ENCODE measurements around the gene ILDR2. TPM values are rescaled to one million over a fixed set of nuclear protein-coding genes. Genes with fewer than 3 reads are reported as not detected.

ILDR2 gene
- total and polyA plus RNA-seq, 10 of the 15 experiments (the other 5 are each of a cell fraction or from before 2014, with no cell fraction given): 0.05 to 5.3 (median 1.9) TPM

DNA sequence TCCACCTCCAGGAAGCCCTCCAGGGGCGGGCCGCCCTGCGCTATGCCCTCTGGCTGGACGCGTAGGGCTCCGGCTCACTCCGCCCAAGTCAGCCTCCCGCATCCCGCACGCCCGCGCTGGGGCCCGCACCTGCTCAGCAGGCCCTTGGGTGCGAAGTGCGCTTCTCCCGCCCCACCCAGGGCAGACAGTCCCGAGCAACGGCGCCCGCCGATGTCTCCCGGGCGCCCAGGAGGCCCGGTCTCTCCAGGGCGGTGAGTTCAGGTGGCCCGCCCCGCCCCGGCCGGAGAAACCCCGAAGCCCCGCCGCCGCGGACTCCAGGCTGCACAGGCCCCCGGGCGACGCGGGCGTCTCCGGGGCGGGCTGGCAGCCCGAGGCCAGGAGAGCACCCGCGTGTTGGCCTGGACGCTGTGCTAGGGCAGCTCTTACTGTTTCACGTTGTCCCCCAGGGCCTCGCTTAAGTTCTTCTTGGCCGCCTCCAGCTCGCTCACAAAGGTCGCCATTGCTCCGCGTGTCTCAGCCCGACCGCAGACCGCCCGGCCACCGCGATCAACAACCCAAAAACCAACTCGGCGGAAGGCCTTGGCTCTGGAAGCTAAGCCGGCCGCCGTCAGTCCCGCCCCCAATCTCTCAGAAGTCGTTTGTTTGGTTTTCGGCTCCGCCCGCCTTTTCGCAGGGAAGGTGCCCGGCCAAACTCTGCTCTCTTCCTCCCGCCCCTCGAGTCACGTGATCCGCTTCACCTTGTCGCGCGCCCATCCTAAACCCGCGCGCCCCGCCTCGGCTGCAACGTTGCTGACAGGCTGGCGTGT is 99.4 kb downstream of the ILDR2 start, which contains the start of gene TADA1 (continued):
- TF ChIP-seq SMAD1 (IDR thresholded peaks at IDR 0.05; ENCODE audit: low read depth, partially characterized antibody) (no peak), JUND (IDR thresholded peaks at IDR 0.05; ENCODE audit: low read depth, low read length) (no peak), TAF1 (IDR thresholded peaks at IDR 0.05; ENCODE audit: borderline replicate concordance, low read depth, low read length) (peak; percentile 80), MEF2B (IDR thresholded peaks at IDR 0.05; ENCODE audit: partially characterized antibody, poor library complexity, severe bottlenecking) (peak; percentile 70), E4F1 (IDR thresholded peaks at IDR 0.05; ENCODE audit: borderline replicate concordance, partially characterized antibody) (peak; percentile 76), SIN3A (IDR thresholded peaks at IDR 0.05; ENCODE audit: low read depth, low read length) (peak; percentile 80), TCF12 (IDR thresholded peaks at IDR 0.05; ENCODE audit: low read depth, low read length) (0 out of 2 replicates have a peak, but pooled peaks have one; percentile 23), ZNF207 (IDR thresholded peaks at IDR 0.05; ENCODE audit: borderline replicate concordance) (peak; percentile 63; the same call in 1 of the 2 replicates), SMC3 (IDR thresholded peaks at IDR 0.05; ENCODE audit: borderline replicate concordance, low read length) (no peak), NFYA (IDR thresholded peaks at IDR 0.05; ENCODE audit: borderline replicate concordance, low read depth, low read length) (no peak), FOS (IDR thresholded peaks at IDR 0.05; ENCODE audit: borderline replicate concordance, extremely low read depth, insufficient read length) (no peak), ASH2L (IDR thresholded peaks at IDR 0.05; ENCODE audit: borderline replicate concordance, low read depth) (peak; percentile 80; the same call in 1 of the 2 replicates), MYC (IDR thresholded peaks at IDR 0.05; ENCODE audit: insufficient read depth, insufficient read length, insufficient replicate concordance, low read length, severe bottlenecking) (no peak), RAD51 (IDR thresholded peaks at IDR 0.05) (peak; percentile 100), CBFB (IDR thresholded peaks at IDR 0.05; ENCODE audit: low read depth) (peak; percentile 91), STAT1 (conservative IDR thresholded peaks at IDR 0.05) (no peak), EGR1 (IDR thresholded peaks at IDR 0.05; ENCODE audit: borderline replicate concordance in 1 of 2, low read depth in 2 of 2, low read length in 2 of 2) (peak in 1 of 2 experiments; percentile 70; a peak in 1 of 3 replicates), MTA2 (IDR thresholded peaks at IDR 0.05; ENCODE audit: low read depth) (no peak), IRF3 (IDR thresholded peaks at IDR 0.05) (no peak), YBX1 (IDR thresholded peaks at IDR 0.05) (no peak), DPF2 (IDR thresholded peaks at IDR 0.05) (0 out of 2 replicates have a peak, but pooled peaks have one; percentile 60)
- TF ChIP-seq, protein P1, sequence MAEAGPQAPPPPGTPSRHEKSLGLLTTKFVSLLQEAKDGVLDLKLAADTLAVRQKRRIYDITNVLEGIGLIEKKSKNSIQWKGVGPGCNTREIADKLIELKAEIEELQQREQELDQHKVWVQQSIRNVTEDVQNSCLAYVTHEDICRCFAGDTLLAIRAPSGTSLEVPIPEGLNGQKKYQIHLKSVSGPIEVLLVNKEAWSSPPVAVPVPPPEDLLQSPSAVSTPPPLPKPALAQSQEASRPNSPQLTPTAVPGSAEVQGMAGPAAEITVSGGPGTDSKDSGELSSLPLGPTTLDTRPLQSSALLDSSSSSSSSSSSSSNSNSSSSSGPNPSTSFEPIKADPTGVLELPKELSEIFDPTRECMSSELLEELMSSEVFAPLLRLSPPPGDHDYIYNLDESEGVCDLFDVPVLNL (IDR thresholded peaks at IDR 0.05; ENCODE audit: low read depth, low read length): 0 out of 2 replicates have a peak, but pooled peaks have one; percentile 26
